Measurements from ENCODE around the gene XPO6.

DNA sequence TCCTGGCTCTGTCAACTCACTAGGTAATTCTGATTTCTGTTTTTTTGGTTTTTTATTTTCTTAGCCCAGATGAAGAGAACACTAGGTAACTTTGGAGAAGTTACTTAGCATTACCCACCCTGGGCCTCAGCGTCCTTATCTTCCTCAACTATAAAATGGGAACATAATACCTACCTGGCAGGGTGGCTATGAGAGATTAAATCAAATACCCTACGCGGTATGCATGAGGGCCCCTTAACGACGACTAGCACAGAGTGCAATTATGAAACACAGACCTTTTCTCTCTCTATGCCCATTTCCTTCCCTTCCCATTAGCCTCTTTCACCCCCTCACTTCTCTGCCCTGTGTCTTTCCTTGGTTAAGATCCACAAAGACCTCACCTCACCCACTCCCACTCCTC lies 11.1 kb downstream of the XPO6 start:
- TF ChIP-seq, protein P1, sequence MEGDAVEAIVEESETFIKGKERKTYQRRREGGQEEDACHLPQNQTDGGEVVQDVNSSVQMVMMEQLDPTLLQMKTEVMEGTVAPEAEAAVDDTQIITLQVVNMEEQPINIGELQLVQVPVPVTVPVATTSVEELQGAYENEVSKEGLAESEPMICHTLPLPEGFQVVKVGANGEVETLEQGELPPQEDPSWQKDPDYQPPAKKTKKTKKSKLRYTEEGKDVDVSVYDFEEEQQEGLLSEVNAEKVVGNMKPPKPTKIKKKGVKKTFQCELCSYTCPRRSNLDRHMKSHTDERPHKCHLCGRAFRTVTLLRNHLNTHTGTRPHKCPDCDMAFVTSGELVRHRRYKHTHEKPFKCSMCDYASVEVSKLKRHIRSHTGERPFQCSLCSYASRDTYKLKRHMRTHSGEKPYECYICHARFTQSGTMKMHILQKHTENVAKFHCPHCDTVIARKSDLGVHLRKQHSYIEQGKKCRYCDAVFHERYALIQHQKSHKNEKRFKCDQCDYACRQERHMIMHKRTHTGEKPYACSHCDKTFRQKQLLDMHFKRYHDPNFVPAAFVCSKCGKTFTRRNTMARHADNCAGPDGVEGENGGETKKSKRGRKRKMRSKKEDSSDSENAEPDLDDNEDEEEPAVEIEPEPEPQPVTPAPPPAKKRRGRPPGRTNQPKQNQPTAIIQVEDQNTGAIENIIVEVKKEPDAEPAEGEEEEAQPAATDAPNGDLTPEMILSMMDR (optimal IDR thresholded peaks at IDR 0.05 in 1 of 3, IDR thresholded peaks at IDR 0.05 in 1 of 3, conservative IDR thresholded peaks at IDR 0.05 in 1 of 3; ENCODE audit: extremely low read depth in 1 of 3, insufficient read depth in 2 of 3, low read length in 3 of 3) = no peak
- no peak for TF ChIP-seq EZH2 (IDR thresholded peaks at IDR 0.05; ENCODE audit: low read length)
